Measurements from ENCODE around the gene HOXA5. TPM values are rescaled to one million over a fixed set of nuclear protein-coding genes. Genes with fewer than 3 reads are reported as not detected.

Gene HOXA5
- total RNA-seq, 1 experiment from 2014 or later, result not detected

DNA sequence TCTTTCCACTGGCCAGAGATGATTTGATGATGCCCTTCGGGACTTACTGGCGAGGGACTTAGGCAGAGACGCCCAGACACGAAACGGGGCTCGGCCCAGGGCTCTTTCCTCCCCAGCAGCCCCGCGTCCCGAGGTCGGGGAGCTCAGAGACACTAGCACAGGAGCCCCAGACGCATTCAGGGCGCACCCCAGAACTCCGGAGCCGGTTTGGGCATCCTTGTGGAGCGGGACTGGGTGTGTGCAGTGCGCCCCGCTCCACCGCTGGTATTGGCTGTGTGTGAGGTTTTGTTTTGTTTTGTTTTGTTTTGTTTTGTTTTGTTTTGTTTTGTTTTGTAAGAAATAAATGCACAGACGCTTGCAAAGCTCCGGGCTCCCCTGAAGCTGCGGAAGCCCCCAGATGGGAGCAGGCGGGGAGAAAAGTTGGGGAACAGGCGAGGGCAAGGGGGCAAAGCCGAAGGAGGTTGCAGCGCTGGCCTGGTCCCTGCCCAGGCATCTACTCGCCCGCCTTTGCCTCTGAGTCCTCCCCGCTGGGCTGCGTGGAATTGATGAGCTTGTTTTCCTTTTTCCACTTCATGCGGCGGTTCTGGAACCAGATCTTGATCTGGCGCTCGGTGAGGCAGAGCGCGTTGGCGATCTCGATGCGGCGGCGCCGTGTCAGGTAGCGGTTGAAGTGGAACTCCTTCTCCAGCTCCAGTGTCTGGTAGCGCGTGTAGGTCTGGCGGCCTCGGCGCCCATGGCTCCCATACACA lies 1.9 kb upstream of the HOXA5 start:
- H3K27ac Mint-ChIP-seq, result no peak overlapping the region
- no peaks in the 10 kb centered on the region; a peak in 3 of 7 replicates for H3K36me3 Mint-ChIP-seq (ENCODE audit: insufficient read depth in 1 of 3, low read depth in 3 of 3)
- Histone ChIP-seq H4K91ac (ENCODE audit: insufficient read length, low read depth, low read length) (no peak overlapping the region), H2BK20ac (ENCODE audit: low read depth, low read length, poor library complexity, severe bottlenecking) (no peak overlapping the region), H3K4me2 (ENCODE audit: insufficient read depth, insufficient read length, low read length) (no peak overlapping the region), H3T11ph (ENCODE audit: low read length) (no peak overlapping the region), H2BK15ac (ENCODE audit: low read depth, low read length) (no peak overlapping the region), H3K27me3 (ENCODE audit: insufficient read depth, low read length) (peaks cover 96% of the 10 kb centered on the region), H3K23me2 (ENCODE audit: insufficient read length, low read depth, low read length, poor library complexity, severe bottlenecking) (peaks cover 14% of the 10 kb centered on the region), H2BK12ac (ENCODE audit: insufficient read length, low read depth, low read length) (no peak overlapping the region), H3K27ac (ENCODE audit: insufficient read length, low read depth, low read length) (no peak overlapping the region), H2AK5ac (ENCODE audit: insufficient read length, low read length) (no peak overlapping the region), H3K56ac (ENCODE audit: insufficient read length, low read depth, low read length) (no peak overlapping the region), H3K23ac (ENCODE audit: insufficient read length, low read depth, low read length) (no peak overlapping the region), H4K8ac (replicated peaks; ENCODE audit: insufficient read length, low read depth, low read length) (no peak overlapping the region), H3K79me1 (ENCODE audit: insufficient read depth, low read depth, low read length, poor library complexity, severe bottlenecking) (no peaks in the 10 kb centered on the region), H3K9me3 (ENCODE audit: control insufficient read depth, low read depth, low read length) (no peaks in the 10 kb centered on the region), H3K18ac (ENCODE audit: insufficient read length, low read depth, low read length) (no peak overlapping the region), H2BK5ac (ENCODE audit: insufficient read length, low read length) (no peak overlapping the region), H3K9ac (ENCODE audit: extremely low read depth, insufficient read length, low read length) (no peak overlapping the region), H2BK120ac (ENCODE audit: low read depth, low read length, poor library complexity, severe bottlenecking) (no peak overlapping the region), H3K79me2 (ENCODE audit: insufficient read depth, low read length) (no peaks in the 10 kb centered on the region), H4K5ac (ENCODE audit: insufficient read length, low read depth, low read length) (no peak overlapping the region), H3K4me1 (ENCODE audit: insufficient read depth, low read length) (no peaks in the 10 kb centered on the region), H3K14ac (ENCODE audit: insufficient read depth, low read length) (no peak overlapping the region), H4K20me1 (ENCODE audit: control insufficient read depth, insufficient read depth, insufficient read length) (no peaks in the 10 kb centered on the region), H3K4ac (ENCODE audit: low read depth, low read length) (no peak overlapping the region), H2AFZ (ENCODE audit: low read length) (no peak overlapping the region)
- TF ChIP-seq, protein P1, sequence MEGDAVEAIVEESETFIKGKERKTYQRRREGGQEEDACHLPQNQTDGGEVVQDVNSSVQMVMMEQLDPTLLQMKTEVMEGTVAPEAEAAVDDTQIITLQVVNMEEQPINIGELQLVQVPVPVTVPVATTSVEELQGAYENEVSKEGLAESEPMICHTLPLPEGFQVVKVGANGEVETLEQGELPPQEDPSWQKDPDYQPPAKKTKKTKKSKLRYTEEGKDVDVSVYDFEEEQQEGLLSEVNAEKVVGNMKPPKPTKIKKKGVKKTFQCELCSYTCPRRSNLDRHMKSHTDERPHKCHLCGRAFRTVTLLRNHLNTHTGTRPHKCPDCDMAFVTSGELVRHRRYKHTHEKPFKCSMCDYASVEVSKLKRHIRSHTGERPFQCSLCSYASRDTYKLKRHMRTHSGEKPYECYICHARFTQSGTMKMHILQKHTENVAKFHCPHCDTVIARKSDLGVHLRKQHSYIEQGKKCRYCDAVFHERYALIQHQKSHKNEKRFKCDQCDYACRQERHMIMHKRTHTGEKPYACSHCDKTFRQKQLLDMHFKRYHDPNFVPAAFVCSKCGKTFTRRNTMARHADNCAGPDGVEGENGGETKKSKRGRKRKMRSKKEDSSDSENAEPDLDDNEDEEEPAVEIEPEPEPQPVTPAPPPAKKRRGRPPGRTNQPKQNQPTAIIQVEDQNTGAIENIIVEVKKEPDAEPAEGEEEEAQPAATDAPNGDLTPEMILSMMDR (conservative IDR thresholded peaks at IDR 0.05), result no peak
- no peak for DNase-seq
- peaks cover 5 to 23% of the 10 kb centered on the region in 2 experiments for H3K4me1 Mint-ChIP-seq
- H3K27me3 Mint-ChIP-seq (ENCODE audit: low read depth), result peaks cover 100% of the 10 kb centered on the region
- no peak overlapping the region for H3K4me3 Mint-ChIP-seq
- no CpG with 5 or more reads among the region's 47 CpGs for WGBS (ENCODE audit: extremely low coverage, insufficient read length, low lambda C conversion rate)
- H3K9me3 Mint-ChIP-seq, result peaks cover 19 to 28% of the 10 kb centered on the region in 2 experiments

Data from H9 (cell line).